Measurements from ENCODE around the gene LRRC1.

Gene LRRC1

GRCh38 chr6:53833155-53833554 lies 38.4 kb downstream of the LRRC1 start:
- H3K36me3 ChIP-seq (ENCODE audit: control insufficient read depth in 2 of 2, insufficient read depth in 1 of 2, low read length in 2 of 2) = no peaks in the 10 kb centered on the region
- peaks cover 50% of the 10 kb centered on the region for H3K4me1 ChIP-seq (ENCODE audit: control insufficient read depth, insufficient read depth, low read length)
- ChIA-PET CTCF (interaction anchor here (0.5 to 1.1 kb wide), 2 partner anchors 17 to 123 kb away, joined by 3 read pairs; no protein-coding TSS in a partner anchor), POLR2A (interaction anchor here (1.1 kb wide), 1 partner anchor 38 kb away, joined by 4 read pairs; the partner anchor contains the start of gene LRRC1)
- TF ChIP-seq ZSCAN18 (tag by site-specific recombination; IDR thresholded peaks at IDR 0.05) (no peak), SP7 (tag by site-specific recombination; IDR thresholded peaks at IDR 0.05) (peak; percentile 86), ZNF664 (tag by site-specific recombination; IDR thresholded peaks at IDR 0.05) (no peak)
- H3K27ac ChIP-seq (ENCODE audit: extremely low read depth, low read depth, low read length) = no peak overlapping the region
- no peaks in the 10 kb centered on the region for H3K9me3 ChIP-seq (ENCODE audit: control insufficient read depth, insufficient read depth, low read depth, low read length)
- H3K4me3 ChIP-seq (ENCODE audit: low read depth, low read length) = no peak overlapping the region

GRCh38 chr6:53834132-53834531 lies 39.3 kb downstream of the LRRC1 start:
- Histone ChIP-seq H3K4me1 (ENCODE audit: control insufficient read depth, insufficient read depth, low read length) (peaks cover 50% of the 10 kb centered on the region), H3K4me3 (ENCODE audit: low read depth, low read length) (no peak overlapping the region), H3K9me3 (ENCODE audit: control insufficient read depth, insufficient read depth, low read depth, low read length) (no peaks in the 10 kb centered on the region), H3K27ac (ENCODE audit: extremely low read depth, low read depth, low read length) (no peak overlapping the region), H3K36me3 (ENCODE audit: control insufficient read depth in 2 of 2, insufficient read depth in 1 of 2, low read length in 2 of 2) (no peaks in the 10 kb centered on the region)
- CTCF ChIA-PET = no interaction called here
- POLR2A ChIA-PET = no interaction called here
- no peak for TF ChIP-seq ZNF549 (tag by site-specific recombination; IDR thresholded peaks at IDR 0.05)
- TF ChIP-seq SP7 (tag by site-specific recombination; IDR thresholded peaks at IDR 0.05) = no peak
- no peak for TF ChIP-seq ZNF510 (tag by site-specific recombination; IDR thresholded peaks at IDR 0.05; ENCODE audit: insufficient replicate concordance)
- no peak for TF ChIP-seq ZNF133 (tag by site-specific recombination; IDR thresholded peaks at IDR 0.05)
- TF ChIP-seq ZNF169 (tag by site-specific recombination; IDR thresholded peaks at IDR 0.05) = no peak
- TF ChIP-seq KLF1 (tag by site-specific recombination; IDR thresholded peaks at IDR 0.05) = no peak
- no peak for TF ChIP-seq PBX3 (CRISPR knock-in tag; IDR thresholded peaks at IDR 0.05)
- no peak for TF ChIP-seq PRDM2 (tag by site-specific recombination; IDR thresholded peaks at IDR 0.05; ENCODE audit: borderline replicate concordance)
- no peak for TF ChIP-seq ZEB2 (tag by site-specific recombination; IDR thresholded peaks at IDR 0.05)
- TF ChIP-seq ZNF140 (tag by site-specific recombination; IDR thresholded peaks at IDR 0.05) = no peak
- no peak for TF ChIP-seq ZNF16 (tag by site-specific recombination; IDR thresholded peaks at IDR 0.05; ENCODE audit: low read depth)
- TF ChIP-seq ZNF112 (tag by site-specific recombination; IDR thresholded peaks at IDR 0.05) = no peak
- no peak for TF ChIP-seq PATZ1 (tag by site-specific recombination; IDR thresholded peaks at IDR 0.05)
- no peak for TF ChIP-seq YY1 (tag by site-specific recombination; IDR thresholded peaks at IDR 0.05)
- TF ChIP-seq ZNF776 (tag by site-specific recombination; IDR thresholded peaks at IDR 0.05; ENCODE audit: borderline replicate concordance) = no peak
- TF ChIP-seq ZNF202 (tag by site-specific recombination; IDR thresholded peaks at IDR 0.05; ENCODE audit: borderline replicate concordance) = no peak
- TF ChIP-seq ZNF132 (tag by site-specific recombination; IDR thresholded peaks at IDR 0.05; ENCODE audit: borderline replicate concordance) = no peak
- no peak for TF ChIP-seq ZNF274 (IDR thresholded peaks at IDR 0.05; ENCODE audit: low read length)
- no peak for TF ChIP-seq ZNF274 (tag by site-specific recombination; IDR thresholded peaks at IDR 0.05; ENCODE audit: borderline replicate concordance)
- TF ChIP-seq ZBTB8A (tag by site-specific recombination; IDR thresholded peaks at IDR 0.05) = no peak

All from HEK293 (cell line).